Panc1 (cell line): Measurements from ENCODE around the gene GGA1.

Source experiments
- CTCF ChIP-seq: fragments of 450-650 bp; IDR thresholded peaks from 2 replicates; pipeline ENCODE4 v1.5.1; 2017; ENCODE audit warnings: mild to moderate bottlenecking
- REST ChIP-seq, 2 experiments: IDR thresholded peaks; 2 replicates each; pipeline ENCODE4 v1.6.1; 2011 to 2012; ENCODE audit warnings: low read depth in 2 of 2, control low read depth in 1 of 2, low read length in 1 of 2, mild to moderate bottlenecking in 1 of 2, moderate library complexity in 1 of 2; ENCODE audit not compliant: insufficient read depth in 1 of 2

- TF ChIP-seq CTCF: no peak
- no peak for TF ChIP-seq REST (IDR thresholded peaks at IDR 0.05; ENCODE audit: insufficient read depth in 1 of 2, low read depth in 2 of 2, low read length in 1 of 2)
Observed at GRCh38 chr22:37608477-37609239, at the start of gene GGA1.
